ENCODE measurements around the gene STOML1. TPM values are rescaled to one million over a fixed set of nuclear protein-coding genes. Genes with fewer than 3 reads are reported as not detected.

The STOML1 gene
- total RNA-seq, 1 donor from 2014 or later: 10.4 TPM

DNA sequence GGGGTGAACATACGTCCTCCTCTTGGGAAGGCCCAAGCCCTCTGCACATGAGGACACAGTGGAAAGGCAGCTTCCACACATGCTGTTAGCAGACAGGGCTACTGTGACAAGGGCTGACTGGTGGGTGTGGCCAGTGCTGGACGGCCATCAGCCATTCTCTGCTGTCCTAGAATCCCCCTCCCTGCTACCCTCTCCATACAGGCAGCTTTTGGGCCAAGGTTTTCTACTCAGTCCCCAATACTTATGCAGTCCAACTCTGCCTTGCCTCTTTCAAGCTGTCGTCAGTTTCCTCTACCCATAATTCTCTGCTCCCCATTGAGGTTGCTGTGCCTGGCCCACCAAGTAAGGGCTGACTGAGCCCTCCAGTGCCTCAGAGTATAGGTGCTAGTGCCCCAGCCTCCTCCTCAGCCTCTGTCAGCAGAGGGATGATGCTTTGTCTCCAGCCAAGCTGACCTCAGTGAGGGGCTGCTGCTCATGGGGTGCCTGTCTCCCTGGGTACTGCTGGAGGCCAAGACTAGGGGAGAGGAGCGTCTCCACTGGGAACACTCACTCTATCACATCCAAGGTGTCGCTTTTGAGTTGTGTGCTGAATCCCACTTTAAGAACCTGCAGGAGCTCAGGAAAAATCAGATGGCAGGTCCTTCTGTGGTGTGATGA is 63.0 kb downstream of the STOML1 start:
- ATAC-seq: no peak

Other genes starting within 250 kb of the STOML1 start
- gene INSYN1, start 238.9 kb downstream of the STOML1 start, total RNA-seq: 5.1 TPM
- gene TBC1D21, start 118.7 kb downstream of the STOML1 start, total RNA-seq: not detected
- gene LOXL1, start 65.8 kb downstream of the STOML1 start, total RNA-seq: 5.8 TPM
- 28.8 TPM for gene PML, start 2.4 kb upstream of the STOML1 start, total RNA-seq
- 0.08 TPM for gene GOLGA6A, start 90.3 kb upstream of the STOML1 start, total RNA-seq
- 0.16 TPM for gene ISLR2, start 138.3 kb upstream of the STOML1 start, total RNA-seq
- 2.2 TPM for gene ISLR, start 181.4 kb upstream of the STOML1 start, total RNA-seq
- 1.5 TPM for gene STRA6, start 210.5 kb upstream of the STOML1 start, total RNA-seq
- gene CCDC33, start 244.0 kb upstream of the STOML1 start, total RNA-seq: 0.32 TPM